Right lobe of liver (tissue), 6 donors: ENCODE data around the gene PDE4A. TPM values are rescaled to one million over a fixed set of nuclear protein-coding genes. Genes with fewer than 3 reads are reported as not detected.

Source experiments
- ATAC-seq, 4 donors: fragments of 200-7000 bp; cut with Tn5 transposase; one replicate each; pipeline ENCODE4 v1.9.1; 2020; ENCODE audit warnings: mild to moderate bottlenecking in 4 of 4, moderate library complexity in 4 of 4
- DNase-seq, 3 donors: peaks; one replicate each; pipeline ENCODE4 v3.0.0-alpha.2; 2020
- H3K27ac ChIP-seq, 3 donors: fragments of 200-600 bp; one replicate each; pipeline ENCODE4 v1.8.0; 2022
- H3K27me3 ChIP-seq, 2 donors: fragments of 200-600 bp; one replicate each; pipeline ENCODE4 v1.8.0; 2022
- H3K36me3 ChIP-seq, 4 donors: fragments of 200-600 bp; sonication (generic) in 1 of 4; one replicate each; pipeline versions ENCODE4 v1.5.1 to v1.8.0; 2017 to 2022; ENCODE audit warnings: control low read depth in 1 of 4
- H3K4me1 ChIP-seq, 4 donors: fragments of 200-600 bp; sonication (generic) in 1 of 4; one replicate each; pipeline versions ENCODE4 v1.5.1 to v1.8.0; 2017 to 2022; ENCODE audit warnings: control low read depth in 1 of 4
- H3K4me3 ChIP-seq, 3 donors: fragments of 200-600 bp; one replicate each; pipeline ENCODE4 v1.8.0; 2022
- H3K9me3 ChIP-seq, 4 donors: fragments of 200-600 bp; sonication (generic) in 1 of 4; one replicate each; pipeline versions ENCODE4 v1.5.1 to v1.8.0; 2017 to 2022; ENCODE audit warnings: control low read depth in 1 of 4
- CTCF ChIP-seq, 4 donors: fragments of 200-600 bp in 3 of 4; fragments of 450-650 bp in 1 of 4; IDR thresholded peaks; one replicate each; pipeline versions ENCODE4 v1.5.1 to v1.8.0; 2016 to 2022; ENCODE audit warnings: antibody characterized with exemption in 4 of 4, mild to moderate bottlenecking in 2 of 4
- POLR2A ChIP-seq: fragments of 450-650 bp; IDR thresholded peaks from one replicate; pipeline ENCODE4 v1.6.1; 2017; ENCODE audit warnings: antibody characterized with exemption, mild to moderate bottlenecking
- WGBS: methylation state at CpG from one replicate; pipeline ENCODE4 v1.1.6; 2018; ENCODE audit warnings: low coverage, low lambda C conversion rate; ENCODE audit not compliant: insufficient coverage; ENCODE audit errors: missing lambda C conversion rate; 5-methylcytosine and 5-hydroxymethylcytosine counted together
- intact Hi-C, 2 donors: fragments of 100-400 bp; cut with DNase I; formaldehyde crosslinking; loops; one replicate each; pipeline versions ENCODE4 v1.11.2 to v1.14.1; 2022
- microRNA counts: library from miRNA; unstranded; fragments of <30 nt; microRNA quantifications from one replicate; lab custom pipeline; 2016
- microRNA-seq, 2 donors: library from miRNA; unstranded; fragments of <30 nt; microRNA quantifications; one replicate each; pipeline ENCODE4, GENCODE V29; 2019 to 2020
- total RNA-seq, 6 experiments: library from RNA; depleted of rRNA in 2 of 6; stranded (reverse); fragments of >200 nt in 2 of 6; fragmentation: NEBNext Ultra II Directional in 3 of 6; extraction: Animal tissue kit (Norgen Biotek cat#: 25700) in 3 of 6; gene quantifications; one replicate each; pipeline versions ENCODE4 v1.1.0 to v1.2.4, GENCODE V29; 2016 to 2023
- donor health status: DM: no; HTN: yes; CAD: no.
- donor health status: DM: no; HTN: no; CAD: no.
- donor health status: DM: no; HTN: no; CAD: no.
- donor health status: DM: no; HTN: yes; CAD: no.
- donor health status: DM: no; HTN: yes; CAD: no.

Gene PDE4A
- total RNA-seq, 6 experiments from 2014 or later = 1.2 to 5.8 (median 2.7) TPM

- H3K9me3 ChIP-seq = no peaks in the 10 kb centered on the region
- peaks cover 0 to 21% of the 10 kb centered on the region in 2 donors for H3K27me3 ChIP-seq
- no peak within 1 kb of the TSS for H3K27ac ChIP-seq
- H3K36me3 ChIP-seq = no peaks in the 10 kb centered on the region
- peaks cover 0 to 6% (median 0%) of the 10 kb centered on the region in 4 donors for H3K4me1 ChIP-seq
- intact Hi-C loops = no loop called here
- no peak for TF ChIP-seq POLR2A
- TF ChIP-seq CTCF (IDR thresholded peaks at IDR 0.05) = no peak
- ATAC-seq (peak; percentile 36 to 58 (median 47)), DNase-seq (peak in 1 of 3 donors; percentile 32)
- peak within 1 kb of the TSS in 2 of 3 donors; percentile 15 to 40 for H3K4me3 ChIP-seq
- 0% methylated on average over 6 of the region's 39 CpGs for WGBS
Measured at GRCh38 chr19:10517361-10517759, 97.0 kb downstream of the PDE4A start, which contains the start of gene S1PR5. Gene S1PR5, minus strand, starts transcription at chr19:10517447. Its CDS starts 2,436 bp downstream, at chr19:10515011.

GRCh38 chr19:10517760-10518443, 97.6 kb downstream of the PDE4A start:
- Histone ChIP-seq H3K4me3 (peak overlapping the region in 2 of 3 donors; percentile 15 to 40), H3K27ac (no peak overlapping the region), H3K27me3 (peaks cover 0 to 20% of the 10 kb centered on the region in 2 donors), H3K4me1 (peaks cover 0 to 6% (median 0%) of the 10 kb centered on the region in 4 donors), H3K36me3 (no peaks in the 10 kb centered on the region), H3K9me3 (no peaks in the 10 kb centered on the region)
- DNase-seq (no peak), ATAC-seq (peak; percentile 45 to 57 (median 46))
- intact Hi-C loops = no loop called here
- 3% methylated on average over 15 of the region's 27 CpGs for WGBS
- TF ChIP-seq CTCF (IDR thresholded peaks at IDR 0.05) (no peak), POLR2A (no peak)

GRCh38 chr19:10518444-10519361, 98.4 kb downstream of the PDE4A start:
- H3K27ac ChIP-seq = no peak overlapping the region
- ATAC-seq = peak in 2 of 4 donors; percentile 12 to 18
- 0% methylated on average over 11 of the region's 33 CpGs for WGBS
- TF ChIP-seq CTCF (IDR thresholded peaks at IDR 0.05) = no peak
- no peak for TF ChIP-seq POLR2A
- H3K36me3 ChIP-seq = no peaks in the 10 kb centered on the region
- no peaks in the 10 kb centered on the region for H3K9me3 ChIP-seq
- intact Hi-C loops = no loop called here
- H3K4me3 ChIP-seq = no peak overlapping the region
- no peak for DNase-seq
- H3K27me3 ChIP-seq = peaks cover 0 to 12% of the 10 kb centered on the region in 2 donors
- peaks cover 0 to 6% (median 0%) of the 10 kb centered on the region in 4 donors for H3K4me1 ChIP-seq

MicroRNAs encoded within 50 kb of the gene (microRNA counts, 767-probe panel; counts per million panel counts)
- microRNA hsa-miR-1181 (lab: Ali Mortazavi, UCI) = 237 counts per million

Small RNA genes lying within 50 kb of the gene (microRNA-seq; reads per million reads assigned to microRNA genes)
- gene MIR1181 = 0 to 0.29 reads per million in 2 donors

Other genes with a start within 250 kb of the PDE4A start
- gene DNMT1, start 225.6 kb upstream of the PDE4A start, total RNA-seq = 10 to 100 TPM; 12.6 to 37.3 (median 24.4) TPM
- gene S1PR2, start 189.2 kb upstream of the PDE4A start, total RNA-seq = 1 to 10 TPM; 1.7 to 6.6 (median 4.1) TPM
- gene MRPL4, start 168.3 kb upstream of the PDE4A start, total RNA-seq = 100 to 1,000 TPM in 1 of 6 experiments, 10 to 100 TPM in 5; 33.7 to 109 (median 38.2) TPM
- gene ICAM1, start 149.4 kb upstream of the PDE4A start, total RNA-seq = 100 to 1,000 TPM in 1 of 6 experiments, 10 to 100 TPM in 4, 1 to 10 TPM in 1; 4.6 to 186 (median 38.5) TPM
- 1 to 10 TPM in 1 of 6 experiments, under 1 TPM in 2, not detected in 3; 0.62 to 1.6 (median 0.80) TPM for gene ICAM4, start 133.6 kb upstream of the PDE4A start, total RNA-seq
- gene ICAM5, start 130.6 kb upstream of the PDE4A start, total RNA-seq = under 1 TPM in 3 of 6 experiments, not detected in 3; 0.06 to 0.27 (median 0.24) TPM
- gene ZGLP1, start 110.7 kb upstream of the PDE4A start, total RNA-seq = 1 to 10 TPM in 5 of 6 experiments, under 1 TPM in 1; 0.62 to 4.4 (median 1.5) TPM
- gene FDX2, start 104.5 kb upstream of the PDE4A start, total RNA-seq = 10 to 100 TPM in 4 of 6 experiments, 1 to 10 TPM in 2; 8.9 to 17.1 (median 10.7) TPM
- gene RAVER1, start 87.0 kb upstream of the PDE4A start, total RNA-seq = 1 to 10 TPM; 5.2 to 9.5 (median 7.1) TPM
- 10 to 100 TPM; 11.4 to 35.5 (median 22.4) TPM for gene ICAM3, start 80.9 kb upstream of the PDE4A start, total RNA-seq
- gene TYK2, start 40.0 kb upstream of the PDE4A start, total RNA-seq = 100 to 1,000 TPM in 1 of 6 experiments, 10 to 100 TPM in 5; 63.9 to 106 (median 72.9) TPM
- gene CDC37, start 17.0 kb upstream of the PDE4A start, total RNA-seq = 10 to 100 TPM; 39.6 to 74.9 (median 50.1) TPM
- gene KEAP1, start 82.8 kb downstream of the PDE4A start, total RNA-seq = 10 to 100 TPM; 36.7 to 60.7 (median 41.2) TPM
- under 1 TPM in 5 of 6 experiments, not detected in 1; 0.20 to 0.43 (median 0.35) TPM for gene S1PR5, start 96.9 kb downstream of the PDE4A start, total RNA-seq
- gene ATG4D, start 123.4 kb downstream of the PDE4A start, total RNA-seq = 10 to 100 TPM in 4 of 6 experiments, 1 to 10 TPM in 2; 8.1 to 19.7 (median 11.8) TPM
- gene KRI1, start 145.5 kb downstream of the PDE4A start, total RNA-seq = 1 to 10 TPM; 5.8 to 9.6 (median 8.5) TPM
- gene CDKN2D, start 148.4 kb downstream of the PDE4A start, total RNA-seq = 1 to 10 TPM in 4 of 6 experiments, under 1 TPM in 2; 0.97 to 2.8 (median 2.0) TPM
- 1 to 10 TPM in 2 of 6 experiments, under 1 TPM in 4; 0.35 to 2.5 (median 0.75) TPM for gene AP1M2, start 166.8 kb downstream of the PDE4A start, total RNA-seq
- gene SLC44A2, start 205.0 kb downstream of the PDE4A start, total RNA-seq = 10 to 100 TPM; 11.7 to 18.5 (median 15.6) TPM
- gene ILF3, start 233.8 kb downstream of the PDE4A start, total RNA-seq = 10 to 100 TPM; 40.0 to 82.3 (median 54.8) TPM